DMS53 treated with DMSO at 0.1 percent for 48 hours (cell line): ENCODE results near the gene PTTG1IP.
"Not testable (repeated sequence)": the region's sequence is repeated elsewhere in the genome, so short reads cannot be mapped to it uniquely, and the experiment has no call there.

Source experiments
- DNase-seq: peaks from one replicate; lab custom pipeline; 2025; ENCODE audit not compliant: unreplicated experiment; lab: John Stamatoyannopoulos, UW

Gene PTTG1IP

GRCh38 chr21:44846224-44846484 lies 27.3 kb downstream of the PTTG1IP start:
- no peak for DNase-seq

GRCh38 chr21:44845418-44846223 lies 27.9 kb downstream of the PTTG1IP start:
- no peak for DNase-seq

- DNase-seq: no peak
These were observed 29.2 kb downstream of the PTTG1IP start for GRCh38 chr21:44844256-44844655.

GRCh38 chr21:44842721-44843445 lies 30.6 kb downstream of the PTTG1IP start:
- no peak for DNase-seq

- DNase-seq: no peak
These were observed 31.4 kb downstream of the PTTG1IP start for GRCh38 chr21:44842087-44842486.

DNA sequence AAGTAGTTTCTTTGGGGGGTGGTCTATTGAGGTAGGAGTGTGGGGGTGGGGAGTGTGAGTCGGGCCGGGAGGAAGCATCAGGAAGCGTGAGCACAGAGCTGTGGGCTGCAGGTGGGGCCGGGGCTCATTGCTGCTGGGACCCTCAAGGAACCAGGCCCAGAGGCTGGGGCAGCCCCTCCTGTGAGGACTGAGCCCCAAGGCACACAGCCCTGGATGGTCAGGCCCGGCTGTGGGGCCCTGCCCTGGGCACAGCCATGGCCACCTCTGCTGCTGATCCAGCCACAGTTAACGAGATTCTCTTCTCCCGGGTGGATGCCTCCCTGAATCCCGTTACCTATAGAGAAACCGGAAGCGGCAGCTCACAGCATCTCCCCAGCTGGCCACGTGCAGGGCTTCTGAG lies 32.7 kb downstream of the PTTG1IP start:
- no peak for DNase-seq

- no peak for DNase-seq
These were observed 34.5 kb downstream of the PTTG1IP start for GRCh38 chr21:44838951-44839350.

DNA sequence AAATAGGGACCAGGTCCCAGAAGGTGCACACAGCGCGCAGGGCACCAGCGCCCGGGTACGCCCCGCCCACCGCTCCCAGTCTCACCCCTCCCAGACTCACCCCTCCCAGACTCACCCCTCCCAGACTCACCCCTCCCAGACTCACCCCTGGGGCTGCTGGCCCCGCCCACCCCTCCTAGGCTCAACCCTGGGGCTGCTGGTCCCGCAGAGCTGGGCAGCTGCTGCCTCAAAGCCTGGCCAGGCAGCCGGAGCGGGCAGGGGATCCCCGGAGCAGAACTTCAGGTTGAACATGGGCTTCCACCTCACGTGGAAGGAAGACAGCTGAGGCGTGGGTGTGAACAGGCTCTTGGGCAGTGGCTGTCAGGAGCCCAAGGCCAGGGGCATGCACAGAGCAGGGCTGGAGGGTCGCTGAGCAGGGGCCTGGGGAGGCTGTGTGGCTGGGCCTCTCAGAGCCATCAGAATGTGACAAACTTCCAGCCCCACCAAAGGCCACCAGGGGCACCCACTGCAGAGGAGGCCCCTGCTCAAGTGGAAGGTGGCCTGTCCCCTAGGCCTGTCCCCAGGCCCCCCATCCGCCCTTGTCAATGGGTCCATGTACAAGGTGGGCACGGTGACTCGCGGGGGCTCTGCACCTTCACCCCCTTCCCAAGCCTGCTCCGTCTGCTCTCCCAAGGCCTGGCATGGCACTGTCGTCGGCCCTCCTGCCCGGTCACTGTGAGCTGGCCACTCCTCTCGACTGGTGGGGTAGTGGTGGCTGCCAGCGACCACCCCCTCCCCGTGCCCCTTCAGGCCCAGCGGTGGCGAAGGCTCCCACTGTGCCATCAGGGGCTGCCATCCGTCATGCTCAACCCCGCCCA lies 35.2 kb downstream of the PTTG1IP start:
- DNase-seq: no peak

DNA sequence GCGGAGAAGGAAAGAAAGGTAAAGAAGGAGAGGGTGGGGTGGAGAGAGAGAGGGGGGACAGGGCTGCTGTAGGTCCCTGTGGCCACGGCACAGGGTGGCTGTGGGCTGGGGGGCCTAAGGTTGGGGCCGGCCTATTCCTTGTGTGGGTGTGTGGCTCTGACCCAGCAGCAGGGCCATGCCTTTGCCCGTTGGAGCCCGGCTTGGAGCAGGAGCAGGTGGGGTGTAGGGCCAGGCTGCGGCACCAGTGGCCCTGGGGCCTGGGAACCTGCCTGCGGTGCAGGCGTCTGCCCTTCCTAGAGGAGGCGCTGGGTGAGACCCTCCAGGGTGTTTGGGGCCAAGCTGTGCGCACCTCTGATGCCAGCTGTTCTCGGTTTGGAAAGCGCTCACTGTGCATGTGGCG lies 36.0 kb downstream of the PTTG1IP start:
- DNase-seq: no peak

GRCh38 chr21:44836666-44837471 lies 36.6 kb downstream of the PTTG1IP start:
- DNase-seq: peak; percentile 23

DNA sequence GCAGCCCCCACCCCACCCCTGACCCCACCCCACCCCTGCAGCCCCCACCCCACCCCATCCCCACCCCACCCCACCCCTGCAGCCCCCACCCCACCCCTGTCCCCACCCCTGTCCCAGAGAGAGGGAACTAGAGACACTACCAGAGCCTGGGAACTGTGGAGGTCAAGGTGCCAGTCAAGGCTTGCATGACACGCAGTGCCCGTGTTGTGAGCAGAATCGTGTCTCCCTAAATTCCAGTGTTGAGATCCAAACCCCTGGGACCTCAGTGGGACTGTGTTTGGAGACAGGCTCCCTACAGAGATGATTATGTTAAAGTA lies 37.2 kb downstream of the PTTG1IP start:
- no peak for DNase-seq

GRCh38 chr21:44835647-44835973 lies 37.9 kb downstream of the PTTG1IP start:
- DNase-seq: no peak

GRCh38 chr21:44834951-44835646 lies 38.4 kb downstream of the PTTG1IP start:
- no peak for DNase-seq

- no peak for DNase-seq
These were observed 39.1 kb downstream of the PTTG1IP start for GRCh38 chr21:44834231-44834950.

- DNase-seq: no peak
These were observed 39.8 kb downstream of the PTTG1IP start for GRCh38 chr21:44833663-44834062.

- not testable (repeated sequence) for DNase-seq
These were observed 40.8 kb downstream of the PTTG1IP start for GRCh38 chr21:44832516-44833255.

DNA sequence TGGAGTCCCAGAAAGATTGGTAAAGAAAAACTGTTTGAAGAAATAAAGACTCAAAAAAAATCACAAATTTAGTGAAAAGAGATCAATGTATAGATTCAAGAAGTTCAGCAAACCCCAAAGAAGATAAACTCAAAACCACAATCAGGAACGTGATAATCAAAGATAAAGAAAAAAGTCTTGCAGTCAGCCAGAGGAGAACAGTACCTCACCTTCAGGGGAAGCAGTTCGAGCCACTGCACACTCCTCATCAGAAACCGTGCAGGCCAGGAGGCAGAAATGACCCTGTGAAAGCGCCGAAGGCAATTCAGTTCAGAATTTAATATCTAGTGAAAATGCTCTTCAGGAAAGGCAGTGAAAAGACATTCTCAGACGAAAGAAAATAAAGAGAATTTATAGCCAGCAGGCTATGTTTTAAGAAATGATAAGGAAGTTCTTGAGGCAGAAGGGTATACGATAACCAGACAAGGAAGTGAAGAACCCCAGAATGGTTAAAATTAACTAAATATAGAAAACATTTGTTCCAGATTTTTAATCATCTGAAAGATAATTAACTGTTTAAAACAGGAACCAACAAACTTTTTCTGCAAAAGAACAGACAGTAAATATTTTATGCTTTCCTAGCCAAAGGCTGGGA lies 42.1 kb downstream of the PTTG1IP start:
- DNase-seq: no peak

GRCh38 chr21:44829507-44830092 lies 43.9 kb downstream of the PTTG1IP start:
- DNase-seq: no peak
